Vagina (tissue), 2 donors: ENCODE data around the gene OR5K3. TPM values are rescaled to one million over a fixed set of nuclear protein-coding genes. Genes with fewer than 3 reads are reported as not detected.

Experiments
- DNase-seq, 2 donors: peaks; one replicate each; pipeline ENCODE4 v3.0.0-alpha.2; 2017; ENCODE audit errors: extremely low spot score in 2 of 2
- H3K27ac ChIP-seq: fragments of 200-600 bp; sonication (generic); one replicate; pipeline ENCODE4 v1.5.1; 2019
- H3K27me3 ChIP-seq: fragments of 200-600 bp; sonication (generic); one replicate; pipeline ENCODE4 v1.5.1; 2019
- H3K36me3 ChIP-seq, 2 donors: fragments of 200-600 bp; sonication (generic); one replicate each; pipeline ENCODE4 v1.5.1; 2017 to 2019
- H3K4me1 ChIP-seq: fragments of 200-600 bp; sonication (generic); one replicate; pipeline ENCODE4 v1.5.1; 2019
- H3K4me3 ChIP-seq, 2 donors: fragments of 200-600 bp; sonication (generic); 1 replicate in 1 of 2; 2 replicates in 1 of 2; pipeline ENCODE4 v1.5.1; 2016 to 2019
- H3K9me3 ChIP-seq: fragments of 200-600 bp; sonication (generic); one replicate; pipeline ENCODE4 v1.5.1; 2019
- POLR2A ChIP-seq, 2 donors: fragments of 450-650 bp; IDR thresholded peaks; one replicate each; pipeline ENCODE4 v1.6.1; 2017; ENCODE audit warnings: antibody characterized with exemption in 2 of 2, mild to moderate bottlenecking in 2 of 2, moderate library complexity in 2 of 2
- POLR2AphosphoS5 ChIP-seq, 2 donors: sonication (generic); formaldehyde crosslinking; IDR thresholded peaks; one replicate each; pipeline ENCODE4 v1.9.0; 2017; ENCODE audit warnings: antibody characterized with exemption in 2 of 2, mild to moderate bottlenecking in 2 of 2, low read depth in 1 of 2; ENCODE audit not compliant: insufficient read depth in 1 of 2
- intact Hi-C: fragments of 100-400 bp; cut with DNase I; formaldehyde crosslinking; loops from one replicate; pipeline ENCODE4 v1.15.1; 2023
- total RNA-seq: library from RNA; depleted of rRNA; stranded (reverse); fragments of >200 nt; gene quantifications from one replicate; pipeline ENCODE4 v1.2.3, GENCODE V29; 2016
- TF ChIP-seq, protein P1 (sequence below), 3 experiments: fragments of 450-650 bp in 2 of 3; fragments of 200-600 bp in 1 of 3; sonication (generic) in 1 of 3; IDR thresholded peaks; one replicate each; pipeline ENCODE4 v1.5.1; 2017 to 2019; ENCODE audit warnings: antibody characterized with exemption in 3 of 3, mild to moderate bottlenecking in 2 of 3, moderate library complexity in 2 of 3

OR5K3 gene
- total RNA-seq, 1 donor from 2014 or later = not detected

DNA sequence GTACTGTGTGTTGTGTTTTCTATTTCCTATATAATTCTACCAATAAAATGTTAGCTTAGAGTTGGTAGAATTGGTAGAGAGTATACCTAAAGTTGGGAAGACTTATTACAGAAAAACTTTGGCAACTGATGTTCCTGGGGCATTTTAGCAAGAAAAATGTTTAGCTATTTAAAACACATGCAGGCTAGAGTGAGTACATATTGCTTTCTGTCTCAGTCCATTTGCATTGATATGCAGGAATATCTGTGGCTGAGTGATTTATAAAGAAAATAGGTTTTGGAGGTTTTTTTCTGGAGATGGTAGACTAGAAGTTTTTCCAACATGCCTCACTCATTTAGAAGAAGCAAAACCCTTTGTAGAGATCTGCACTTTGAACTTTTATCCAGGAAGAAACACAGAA lies 42.1 kb downstream of the OR5K3 start:
- Histone ChIP-seq H3K36me3 (no peaks in the 10 kb centered on the region), H3K4me3 (no peak overlapping the region), H3K27me3 (no peaks in the 10 kb centered on the region), H3K27ac (no peak overlapping the region), H3K4me1 (no peaks in the 10 kb centered on the region), H3K9me3 (peaks cover 9% of the 10 kb centered on the region)
- no peak for DNase-seq
- TF ChIP-seq POLR2A (IDR thresholded peaks at IDR 0.05) (no peak), POLR2AphosphoS5 (IDR thresholded peaks at IDR 0.05; ENCODE audit: insufficient read depth in 1 of 2, low read depth in 1 of 2) (no peak)
- TF ChIP-seq, protein P1, sequence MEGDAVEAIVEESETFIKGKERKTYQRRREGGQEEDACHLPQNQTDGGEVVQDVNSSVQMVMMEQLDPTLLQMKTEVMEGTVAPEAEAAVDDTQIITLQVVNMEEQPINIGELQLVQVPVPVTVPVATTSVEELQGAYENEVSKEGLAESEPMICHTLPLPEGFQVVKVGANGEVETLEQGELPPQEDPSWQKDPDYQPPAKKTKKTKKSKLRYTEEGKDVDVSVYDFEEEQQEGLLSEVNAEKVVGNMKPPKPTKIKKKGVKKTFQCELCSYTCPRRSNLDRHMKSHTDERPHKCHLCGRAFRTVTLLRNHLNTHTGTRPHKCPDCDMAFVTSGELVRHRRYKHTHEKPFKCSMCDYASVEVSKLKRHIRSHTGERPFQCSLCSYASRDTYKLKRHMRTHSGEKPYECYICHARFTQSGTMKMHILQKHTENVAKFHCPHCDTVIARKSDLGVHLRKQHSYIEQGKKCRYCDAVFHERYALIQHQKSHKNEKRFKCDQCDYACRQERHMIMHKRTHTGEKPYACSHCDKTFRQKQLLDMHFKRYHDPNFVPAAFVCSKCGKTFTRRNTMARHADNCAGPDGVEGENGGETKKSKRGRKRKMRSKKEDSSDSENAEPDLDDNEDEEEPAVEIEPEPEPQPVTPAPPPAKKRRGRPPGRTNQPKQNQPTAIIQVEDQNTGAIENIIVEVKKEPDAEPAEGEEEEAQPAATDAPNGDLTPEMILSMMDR (IDR thresholded peaks at IDR 0.05) = no peak
- intact Hi-C loops = no loop called here

DNA sequence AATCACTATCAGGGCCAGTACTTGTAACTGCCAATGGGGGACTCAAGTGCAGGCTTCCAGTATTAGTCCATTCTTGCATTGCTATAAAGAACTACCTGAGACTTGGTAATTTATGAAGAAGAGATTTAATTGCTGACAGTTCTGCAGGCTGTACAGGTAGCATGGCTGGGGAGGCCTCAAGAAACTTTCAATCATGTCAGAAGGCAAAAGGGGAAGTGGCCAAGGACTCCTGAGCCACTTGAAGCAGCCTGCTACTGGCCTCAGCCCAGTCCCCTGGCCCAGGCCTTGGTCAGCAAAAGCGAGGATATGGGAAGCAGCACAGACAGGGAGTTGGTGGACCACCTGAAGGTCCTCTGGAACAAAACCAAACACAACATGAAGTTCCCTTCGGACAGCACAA lies 43.3 kb downstream of the OR5K3 start:
- intact Hi-C loops = no loop called here
- Histone ChIP-seq H3K27ac (no peak overlapping the region), H3K4me3 (no peak overlapping the region), H3K36me3 (no peaks in the 10 kb centered on the region), H3K27me3 (no peaks in the 10 kb centered on the region), H3K4me1 (no peaks in the 10 kb centered on the region), H3K9me3 (peaks cover 8% of the 10 kb centered on the region)
- no peak for DNase-seq
- TF ChIP-seq POLR2AphosphoS5 (IDR thresholded peaks at IDR 0.05; ENCODE audit: insufficient read depth in 1 of 2, low read depth in 1 of 2) (no peak), POLR2A (IDR thresholded peaks at IDR 0.05) (no peak)
- TF ChIP-seq, protein P1 (IDR thresholded peaks at IDR 0.05) = no peak

DNA sequence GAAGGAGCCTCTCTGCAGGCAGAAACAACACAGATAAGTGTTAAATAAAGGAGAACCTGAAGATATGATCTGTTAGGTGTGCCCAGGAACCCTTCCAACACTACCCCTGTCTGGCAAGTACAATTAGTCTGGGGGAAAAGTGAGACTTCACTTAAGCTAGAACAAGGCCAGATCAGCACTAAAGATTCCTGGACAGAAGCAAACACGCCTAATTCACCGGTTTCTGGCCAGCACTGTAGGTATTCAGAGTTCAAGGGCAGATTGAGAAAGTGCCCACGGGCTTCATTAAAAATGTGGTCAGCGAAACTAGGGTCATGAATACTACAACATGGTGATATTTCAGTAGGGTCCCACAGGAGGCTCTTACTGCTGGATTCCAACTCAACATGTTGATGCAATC lies 43.9 kb downstream of the OR5K3 start:
- Histone ChIP-seq H3K4me3 (no peak overlapping the region), H3K27me3 (no peaks in the 10 kb centered on the region), H3K4me1 (no peaks in the 10 kb centered on the region), H3K27ac (no peak overlapping the region), H3K36me3 (no peaks in the 10 kb centered on the region), H3K9me3 (peaks cover 2% of the 10 kb centered on the region)
- DNase-seq = no peak
- intact Hi-C loops = no loop called here
- no peak for TF ChIP-seq POLR2AphosphoS5 (IDR thresholded peaks at IDR 0.05; ENCODE audit: insufficient read depth in 1 of 2, low read depth in 1 of 2)

DNA sequence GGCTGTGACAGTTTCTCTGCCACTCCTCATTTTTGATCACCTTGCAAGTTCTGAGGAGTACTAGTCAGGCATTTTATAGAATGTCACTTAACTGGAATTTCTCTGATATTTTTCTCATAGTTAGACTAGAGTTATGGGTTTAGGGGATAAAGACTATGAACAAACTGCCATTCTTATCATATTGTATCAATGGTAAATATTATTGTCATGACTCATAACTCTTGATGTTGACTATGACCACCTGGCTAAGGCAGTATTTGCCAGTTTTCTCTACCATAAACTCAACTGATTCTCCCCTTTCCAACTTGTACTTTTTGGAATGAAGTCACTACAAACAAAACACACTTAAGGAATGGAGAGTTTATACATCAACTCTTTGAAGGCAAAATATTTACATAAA lies 49.8 kb downstream of the OR5K3 start:
- H3K27me3 ChIP-seq = no peaks in the 10 kb centered on the region
- TF ChIP-seq POLR2A (IDR thresholded peaks at IDR 0.05) (no peak), POLR2AphosphoS5 (IDR thresholded peaks at IDR 0.05; ENCODE audit: insufficient read depth in 1 of 2, low read depth in 1 of 2) (no peak)
- TF ChIP-seq, protein P1 (IDR thresholded peaks at IDR 0.05) = no peak
- DNase-seq = no peak
- H3K27ac ChIP-seq = no peak overlapping the region
- H3K9me3 ChIP-seq = no peaks in the 10 kb centered on the region
- no peak overlapping the region for H3K4me3 ChIP-seq
- intact Hi-C loops = no loop called here
- H3K4me1 ChIP-seq = no peaks in the 10 kb centered on the region
- no peaks in the 10 kb centered on the region for H3K36me3 ChIP-seq

Other genes starting within 250 kb of the OR5K3 start
- not detected for gene OR5H14, start 243.2 kb upstream of the OR5K3 start, total RNA-seq
- not detected for gene OR5H15, start 224.0 kb upstream of the OR5K3 start, total RNA-seq
- not detected for gene OR5H6, start 126.4 kb upstream of the OR5K3 start, total RNA-seq
- not detected for gene OR5H2, start 108.2 kb upstream of the OR5K3 start, total RNA-seq
- gene OR5K4, start 36.8 kb upstream of the OR5K3 start, total RNA-seq = not detected
- not detected for gene OR5K1, start 72.5 kb downstream of the OR5K3 start, total RNA-seq
- gene OR5K2, start 107.0 kb downstream of the OR5K3 start, total RNA-seq = not detected
- gene CLDND1, start 132.2 kb downstream of the OR5K3 start, total RNA-seq = 158 TPM
- gene GPR15, start 141.3 kb downstream of the OR5K3 start, total RNA-seq = 1.2 TPM
- gene CPOX, start 202.9 kb downstream of the OR5K3 start, total RNA-seq = 21.4 TPM